HCT116 (cell line): ENCODE data around the gene MBD3. TPM values are rescaled to one million over a fixed set of nuclear protein-coding genes. Genes with fewer than 3 reads are reported as not detected.

Experiments used
- ATAC-seq: fragments of 200-7000 bp; cut with Tn5 transposase; 2 replicates; pipeline ENCODE4 v1.9.1; 2020; ENCODE audit warnings: mild to moderate bottlenecking, moderate library complexity
- BruUV-seq: library from RNA; stranded (reverse); fragments of 400-500 nt; replicated peaks from 2 replicates; lab custom pipeline; 2021; lab: Mats Ljungman, UMichigan
- CTCF ChIA-PET: fragments of 300-600 bp; sonication (Branson Sonifier 250); formaldehyde crosslinking; loops from one replicate; lab custom pipeline; 2021; ENCODE audit warnings: antibody characterized with exemption; lab: Charles Lee
- POLR2A ChIA-PET: fragments of 300-600, 350-600 bp; sonication (Branson Sonifier 250); formaldehyde crosslinking; loops from one replicate; lab custom pipeline; 2021; ENCODE audit warnings: antibody characterized with exemption; lab: Charles Lee
- RAD21 ChIA-PET, 2 experiments: fragments of 300-600 bp; sonication (Branson Sonifier 250); formaldehyde crosslinking; loops; one replicate each; lab custom pipeline; 2023; ENCODE audit warnings: low total read pairs in 2 of 2; ENCODE audit not compliant: uncharacterized antibody in 2 of 2, unreplicated experiment in 2 of 2, low non-redundant PET in 1 of 2; lab: Charles Lee
- DNase-seq: peaks from one replicate; pipeline ENCODE4 v3.0.0-alpha.2; 2010; ENCODE audit warnings: low read depth, low spot score
- H2AFZ ChIP-seq: fragments of 200-600 bp; shearing (Covaris generic), sonication (generic); 2 replicates; pipeline ENCODE4 v1.6.1; 2017; ENCODE audit warnings: low read depth, mixed run types, mixed read lengths, antibody characterized with exemption, low read length; ENCODE audit not compliant: poor library complexity, severe bottlenecking
- H3K27ac ChIP-seq: 2 replicates; pipeline ENCODE4 v1.5.1; 2012; ENCODE audit warnings: low read depth, low read length
- H3K27me3 ChIP-seq: fragments of 200-600 bp; sonication (generic); 2 replicates; pipeline ENCODE4 v1.6.1; 2016; ENCODE audit warnings: mixed run types, low read length, mixed read lengths; ENCODE audit not compliant: insufficient read depth
- H3K36me3 ChIP-seq, 2 experiments: fragments of 200-500 bp in 1 of 2; fragments of 200-600 bp in 1 of 2; sonication (Bioruptor generic) in 1 of 2; sonication (generic) in 1 of 2; 2 replicates each; pipeline versions ENCODE4 v1.5.1 to v1.6.1; 2014 to 2016; ENCODE audit warnings: low read length in 2 of 2, inconsistent platforms in 1 of 2, mixed read lengths in 1 of 2, mixed run types in 1 of 2; ENCODE audit not compliant: insufficient read depth in 2 of 2, control insufficient read depth in 1 of 2
- H3K4me1 ChIP-seq, 2 experiments: fragments of 200-600 bp in 1 of 2; sonication (generic) in 1 of 2; 2 replicates each; pipeline versions ENCODE4 v1.5.1 to v1.6.1; 2012 to 2017; ENCODE audit warnings: low read length in 2 of 2, inconsistent platforms in 1 of 2, mild to moderate bottlenecking in 1 of 2, mixed read lengths in 1 of 2, mixed run types in 1 of 2, moderate library complexity in 1 of 2; ENCODE audit not compliant: insufficient read depth in 2 of 2, control insufficient read depth in 1 of 2
- H3K4me2 ChIP-seq: fragments of 200-600 bp; sonication (generic); 2 replicates; pipeline ENCODE4 v1.6.1; 2017; ENCODE audit warnings: mixed run types, low read length, mixed read lengths
- H3K4me3 ChIP-seq, 2 experiments: fragments of 200-600 bp in 1 of 2; sonication (generic) in 1 of 2; replicated peaks in 1 of 2; 2 replicates each; pipeline ENCODE4 v1.5.1; 2011 to 2016; ENCODE audit warnings: low read length in 2 of 2, control low read depth in 1 of 2, low read depth in 1 of 2, mild to moderate bottlenecking in 1 of 2, mixed read lengths in 1 of 2, mixed run types in 1 of 2
- H3K79me2 ChIP-seq: fragments of 200-600 bp; sonication (generic); 2 replicates; pipeline ENCODE4 v1.6.1; 2017; ENCODE audit warnings: mild to moderate bottlenecking, mixed run types, low read length, moderate library complexity, mixed read lengths; ENCODE audit not compliant: insufficient read depth
- H3K9ac ChIP-seq: fragments of 200-600 bp; sonication (generic); 2 replicates; pipeline ENCODE4 v1.6.1; 2016; ENCODE audit warnings: low read length, mixed read lengths
- H3K9me2 ChIP-seq: fragments of 200-600 bp; sonication (generic), shearing (Covaris generic); 2 replicates; pipeline ENCODE4 v1.6.1; 2017; ENCODE audit warnings: mixed run types, mild to moderate bottlenecking, moderate library complexity; ENCODE audit not compliant: insufficient read depth
- H3K9me3 ChIP-seq, 2 experiments: fragments of 200-500 bp in 1 of 2; fragments of 200-600 bp in 1 of 2; sonication (Bioruptor generic) in 1 of 2; sonication (generic) in 1 of 2; 2 replicates each; pipeline ENCODE4 v1.6.1; 2014 to 2017; ENCODE audit warnings: low read length in 2 of 2, mixed read lengths in 2 of 2, inconsistent platforms in 1 of 2, low read depth in 1 of 2, mild to moderate bottlenecking in 1 of 2, mixed run types in 1 of 2, moderate library complexity in 1 of 2; ENCODE audit not compliant: control insufficient read depth in 1 of 2, insufficient read depth in 1 of 2
- H4K20me1 ChIP-seq: fragments of 200-600 bp; sonication (generic), shearing (Covaris generic); 2 replicates; pipeline ENCODE4 v1.6.1; 2017; ENCODE audit warnings: mixed run types, mild to moderate bottlenecking, moderate library complexity; ENCODE audit not compliant: insufficient read depth
- CBX3 ChIP-seq: IDR thresholded peaks from 2 replicates; pipeline ENCODE4 v1.6.1; 2012; ENCODE audit warnings: low read depth
- CEBPB ChIP-seq: IDR thresholded peaks from 2 replicates; pipeline ENCODE4 v1.6.1; 2012; ENCODE audit warnings: low read depth
- EGR1 ChIP-seq: IDR thresholded peaks from 2 replicates; pipeline ENCODE4 v1.6.1; 2012; ENCODE audit warnings: low read depth
- ELF1 ChIP-seq: IDR thresholded peaks from 2 replicates; pipeline ENCODE4 v1.6.1; 2012; ENCODE audit warnings: low read depth, borderline replicate concordance
- EZH2phosphoT487 ChIP-seq: fragments of 200-600 bp; IDR thresholded peaks from 2 replicates; pipeline ENCODE4 v1.6.1; 2018; ENCODE audit warnings: antibody characterized with exemption, borderline replicate concordance
- FOSL1 ChIP-seq: IDR thresholded peaks from 2 replicates; pipeline ENCODE4 v1.6.1; 2012; ENCODE audit warnings: low read depth
- JUND ChIP-seq: IDR thresholded peaks from 2 replicates; pipeline ENCODE4 v1.6.1; 2012
- POLR2A ChIP-seq: IDR thresholded peaks from 2 replicates; pipeline ENCODE4 v1.7.0; 2011; ENCODE audit warnings: borderline replicate concordance; ENCODE audit not compliant: insufficient read depth, insufficient read length; ENCODE audit errors: extremely low read depth
- RAD21 ChIP-seq: IDR thresholded peaks from 2 replicates; pipeline ENCODE4 v1.6.1; 2012; ENCODE audit warnings: low read depth, mild to moderate bottlenecking
- SIN3A ChIP-seq: IDR thresholded peaks from 2 replicates; pipeline ENCODE4 v1.6.1; 2012; ENCODE audit warnings: low read depth
- TCF7L2 ChIP-seq: IDR thresholded peaks from 2 replicates; pipeline ENCODE4 v1.7.0; 2011; ENCODE audit warnings: borderline replicate concordance, inconsistent platforms; ENCODE audit not compliant: insufficient read depth, insufficient read length; ENCODE audit errors: extremely low read depth
- YY1 ChIP-seq: IDR thresholded peaks from 2 replicates; pipeline ENCODE4 v1.6.1; 2011; ENCODE audit warnings: low read length, low read depth, moderate library complexity, mild to moderate bottlenecking; ENCODE audit not compliant: insufficient replicate concordance; ENCODE audit errors: extremely low read depth
- intact Hi-C: fragments of 100-400 bp; cut with micrococcal nuclease; formaldehyde crosslinking; loops from 2 replicates; pipeline ENCODE4 v1.10.0; 2022
- total RNA-seq: library from RNA; stranded (reverse); gene quantifications from one replicate; pipeline ENCODE4 v1.2.1, GENCODE V29; 2021; ENCODE audit not compliant: unreplicated experiment
- TF ChIP-seq, protein P1 (sequence below): IDR thresholded peaks from 2 replicates; pipeline ENCODE4 v1.6.1; 2012
- TF ChIP-seq, protein P2 (sequence below), 3 experiments: fragments of 200-600 bp in 1 of 3; sonication (generic) in 1 of 3; IDR thresholded peaks in 2 of 3; conservative IDR thresholded peaks in 1 of 3; 2 replicates each; pipeline ENCODE4 v1.5.1; 2012 to 2017; ENCODE audit warnings: low read depth in 2 of 3, low read length in 2 of 3, antibody characterized with exemption in 1 of 3, borderline replicate concordance in 1 of 3, control low read depth in 1 of 3, mild to moderate bottlenecking in 1 of 3, mixed read lengths in 1 of 3, mixed run types in 1 of 3, moderate library complexity in 1 of 3; ENCODE audit not compliant: insufficient read depth in 1 of 3
- TF ChIP-seq, protein P3 (sequence below): IDR thresholded peaks from 2 replicates; pipeline ENCODE4 v1.6.1; 2012
- TF ChIP-seq, protein P4 (sequence below): IDR thresholded peaks from 2 replicates; pipeline ENCODE4 v1.6.1; 2012; ENCODE audit warnings: low read depth

Gene MBD3
- total RNA-seq, 1 experiment from 2014 or later: 85.7 TPM

DNA sequence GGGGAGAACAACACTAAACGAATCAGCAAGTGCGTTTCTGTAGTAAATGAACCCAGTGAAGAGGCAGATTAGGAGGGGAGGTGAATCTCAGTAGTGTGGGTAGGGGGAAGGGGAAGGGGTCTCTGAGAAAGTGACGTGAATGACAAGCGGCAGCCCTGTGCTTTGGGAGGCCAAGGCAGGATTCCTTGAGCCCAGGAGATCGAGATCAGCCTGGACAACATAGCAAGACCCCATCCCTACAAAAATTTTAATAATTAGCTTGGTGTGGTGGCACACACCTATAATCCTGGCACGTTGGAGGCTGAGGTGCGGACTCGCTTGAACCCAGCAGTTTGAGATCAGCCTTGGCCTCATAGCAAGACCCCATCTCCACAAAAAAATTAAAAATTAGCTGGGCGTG lies 60.7 kb downstream of the MBD3 start:
- ATAC-seq: no peak
- H3K4me1 ChIP-seq: no peaks in the 10 kb centered on the region
- H3K9me2 ChIP-seq: no peaks in the 10 kb centered on the region
- H3K27ac ChIP-seq: no peak overlapping the region
- no peak overlapping the region for H3K9ac ChIP-seq
- H3K79me2 ChIP-seq: no peaks in the 10 kb centered on the region
- TF ChIP-seq RAD21: no peak
- TF ChIP-seq EZH2phosphoT487: no peak
- no peak for TF ChIP-seq CBX3
- TF ChIP-seq, protein P1, sequence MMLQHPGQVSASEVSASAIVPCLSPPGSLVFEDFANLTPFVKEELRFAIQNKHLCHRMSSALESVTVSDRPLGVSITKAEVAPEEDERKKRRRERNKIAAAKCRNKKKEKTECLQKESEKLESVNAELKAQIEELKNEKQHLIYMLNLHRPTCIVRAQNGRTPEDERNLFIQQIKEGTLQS: no peak
- no peak for TF ChIP-seq CEBPB
- TF ChIP-seq, protein P2, sequence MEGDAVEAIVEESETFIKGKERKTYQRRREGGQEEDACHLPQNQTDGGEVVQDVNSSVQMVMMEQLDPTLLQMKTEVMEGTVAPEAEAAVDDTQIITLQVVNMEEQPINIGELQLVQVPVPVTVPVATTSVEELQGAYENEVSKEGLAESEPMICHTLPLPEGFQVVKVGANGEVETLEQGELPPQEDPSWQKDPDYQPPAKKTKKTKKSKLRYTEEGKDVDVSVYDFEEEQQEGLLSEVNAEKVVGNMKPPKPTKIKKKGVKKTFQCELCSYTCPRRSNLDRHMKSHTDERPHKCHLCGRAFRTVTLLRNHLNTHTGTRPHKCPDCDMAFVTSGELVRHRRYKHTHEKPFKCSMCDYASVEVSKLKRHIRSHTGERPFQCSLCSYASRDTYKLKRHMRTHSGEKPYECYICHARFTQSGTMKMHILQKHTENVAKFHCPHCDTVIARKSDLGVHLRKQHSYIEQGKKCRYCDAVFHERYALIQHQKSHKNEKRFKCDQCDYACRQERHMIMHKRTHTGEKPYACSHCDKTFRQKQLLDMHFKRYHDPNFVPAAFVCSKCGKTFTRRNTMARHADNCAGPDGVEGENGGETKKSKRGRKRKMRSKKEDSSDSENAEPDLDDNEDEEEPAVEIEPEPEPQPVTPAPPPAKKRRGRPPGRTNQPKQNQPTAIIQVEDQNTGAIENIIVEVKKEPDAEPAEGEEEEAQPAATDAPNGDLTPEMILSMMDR (IDR thresholded peaks at IDR 0.05 in 2 of 3, conservative IDR thresholded peaks at IDR 0.05 in 1 of 3; ENCODE audit: borderline replicate concordance in 1 of 3, insufficient read depth in 1 of 3, low read depth in 2 of 3, low read length in 2 of 3): no peak
- no peak for TF ChIP-seq ELF1
- TF ChIP-seq FOSL1: no peak
- no peak for TF ChIP-seq POLR2A
- no peak for TF ChIP-seq TCF7L2
- no peak for TF ChIP-seq SIN3A
- TF ChIP-seq, protein P3, sequence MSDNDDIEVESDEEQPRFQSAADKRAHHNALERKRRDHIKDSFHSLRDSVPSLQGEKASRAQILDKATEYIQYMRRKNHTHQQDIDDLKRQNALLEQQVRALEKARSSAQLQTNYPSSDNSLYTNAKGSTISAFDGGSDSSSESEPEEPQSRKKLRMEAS: no peak
- TF ChIP-seq EGR1: no peak
- TF ChIP-seq JUND: no peak
- TF ChIP-seq, protein P4, sequence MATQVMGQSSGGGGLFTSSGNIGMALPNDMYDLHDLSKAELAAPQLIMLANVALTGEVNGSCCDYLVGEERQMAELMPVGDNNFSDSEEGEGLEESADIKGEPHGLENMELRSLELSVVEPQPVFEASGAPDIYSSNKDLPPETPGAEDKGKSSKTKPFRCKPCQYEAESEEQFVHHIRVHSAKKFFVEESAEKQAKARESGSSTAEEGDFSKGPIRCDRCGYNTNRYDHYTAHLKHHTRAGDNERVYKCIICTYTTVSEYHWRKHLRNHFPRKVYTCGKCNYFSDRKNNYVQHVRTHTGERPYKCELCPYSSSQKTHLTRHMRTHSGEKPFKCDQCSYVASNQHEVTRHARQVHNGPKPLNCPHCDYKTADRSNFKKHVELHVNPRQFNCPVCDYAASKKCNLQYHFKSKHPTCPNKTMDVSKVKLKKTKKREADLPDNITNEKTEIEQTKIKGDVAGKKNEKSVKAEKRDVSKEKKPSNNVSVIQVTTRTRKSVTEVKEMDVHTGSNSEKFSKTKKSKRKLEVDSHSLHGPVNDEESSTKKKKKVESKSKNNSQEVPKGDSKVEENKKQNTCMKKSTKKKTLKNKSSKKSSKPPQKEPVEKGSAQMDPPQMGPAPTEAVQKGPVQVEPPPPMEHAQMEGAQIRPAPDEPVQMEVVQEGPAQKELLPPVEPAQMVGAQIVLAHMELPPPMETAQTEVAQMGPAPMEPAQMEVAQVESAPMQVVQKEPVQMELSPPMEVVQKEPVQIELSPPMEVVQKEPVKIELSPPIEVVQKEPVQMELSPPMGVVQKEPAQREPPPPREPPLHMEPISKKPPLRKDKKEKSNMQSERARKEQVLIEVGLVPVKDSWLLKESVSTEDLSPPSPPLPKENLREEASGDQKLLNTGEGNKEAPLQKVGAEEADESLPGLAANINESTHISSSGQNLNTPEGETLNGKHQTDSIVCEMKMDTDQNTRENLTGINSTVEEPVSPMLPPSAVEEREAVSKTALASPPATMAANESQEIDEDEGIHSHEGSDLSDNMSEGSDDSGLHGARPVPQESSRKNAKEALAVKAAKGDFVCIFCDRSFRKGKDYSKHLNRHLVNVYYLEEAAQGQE: no peak
- TF ChIP-seq YY1: no peak
- POLR2A ChIA-PET: no interaction called here
- no peak overlapping the region for H3K4me3 ChIP-seq
- RAD21 ChIA-PET: no interaction called here
- H3K27me3 ChIP-seq: no peaks in the 10 kb centered on the region
- H3K4me2 ChIP-seq: no peak overlapping the region
- DNase-seq: no peak
- CTCF ChIA-PET: no interaction called here
- no peak overlapping the region for H2AFZ ChIP-seq
- H4K20me1 ChIP-seq: no peaks in the 10 kb centered on the region
- no peaks in the 10 kb centered on the region for H3K9me3 ChIP-seq
- intact Hi-C loops: no loop called here
- no TSS peak for BruUV-seq
- no peaks in the 10 kb centered on the region for H3K36me3 ChIP-seq
